CD4-positive, CD25-positive, alpha-beta regulatory T cell (primary cell): ENCODE results near the gene CNR1. TPM values are rescaled to one million over a fixed set of nuclear protein-coding genes. Genes with fewer than 3 reads are reported as not detected.
A peak's percentile ranks its signal among the peaks of the same experiment; 100 is the strongest.
"Not testable (repeated sequence)": the region's sequence is repeated elsewhere in the genome, so short reads cannot be mapped to it uniquely, and the experiment has no call there.

Experiments
- ATAC-seq, 2 donors: fragments of 150-1000 bp; cut with Tn5 transposase; one replicate each; pipeline ENCODE4 v1.10.0; 2021; ENCODE audit warnings: low read depth in 2 of 2, moderate number of reproducible peaks in 2 of 2, moderate library complexity in 1 of 2
- DNase-seq, 3 donors: peaks; one replicate each; pipeline versions ENCODE4 v3.0.0 to v3.0.0-alpha.2; 2012 to 2022; ENCODE audit warnings: mixed read lengths in 1 of 3
- H3K27ac ChIP-seq: one replicate; pipeline ENCODE4 v1.7.0; 2013; ENCODE audit warnings: mild to moderate bottlenecking, low read length; ENCODE audit not compliant: insufficient read depth, poor library complexity, severe bottlenecking
- H3K27me3 ChIP-seq: one replicate; pipeline ENCODE4 v1.7.0; 2013; ENCODE audit warnings: low read length; ENCODE audit not compliant: control insufficient read depth, insufficient read depth
- H3K36me3 ChIP-seq: one replicate; pipeline ENCODE4 v1.7.0; 2013; ENCODE audit warnings: mild to moderate bottlenecking, low read length, moderate library complexity; ENCODE audit not compliant: control insufficient read depth, insufficient read depth
- H3K4me1 ChIP-seq: 2 replicates; pipeline ENCODE4 v1.7.0; 2013; ENCODE audit warnings: mild to moderate bottlenecking, low read length; ENCODE audit not compliant: insufficient read depth, control insufficient read depth, poor library complexity, severe bottlenecking
- H3K4me3 ChIP-seq: one replicate; pipeline ENCODE4 v1.7.0; 2013; ENCODE audit warnings: low read depth, mild to moderate bottlenecking, low read length, moderate library complexity
- H3K9me3 ChIP-seq, 2 experiments: 1 replicate in 1 of 2; 2 replicates in 1 of 2; pipeline ENCODE4 v1.7.0; 2013; ENCODE audit warnings: low read length in 2 of 2, mild to moderate bottlenecking in 1 of 2, moderate library complexity in 1 of 2; ENCODE audit not compliant: control insufficient read depth in 2 of 2
- H3K27ac Mint-ChIP-seq, 3 donors: one replicate each; pipeline ENCODE4 v1.8.0; 2020 to 2022; ENCODE audit warnings: mild to moderate bottlenecking in 3 of 3, mixed read lengths in 3 of 3, moderate library complexity in 2 of 3
- H3K27me3 Mint-ChIP-seq: one replicate; pipeline ENCODE4 v1.8.0; 2022; ENCODE audit warnings: mild to moderate bottlenecking, mixed read lengths
- H3K36me3 Mint-ChIP-seq: one replicate; pipeline ENCODE4 v1.8.0; 2020; ENCODE audit warnings: mixed read lengths
- H3K4me1 Mint-ChIP-seq, 4 donors: one replicate each; pipeline ENCODE4 v1.8.0; 2020 to 2022; ENCODE audit warnings: mixed read lengths in 4 of 4, mild to moderate bottlenecking in 1 of 4
- H3K4me3 Mint-ChIP-seq, 4 donors: one replicate each; pipeline ENCODE4 v1.8.0; 2020 to 2022; ENCODE audit warnings: mild to moderate bottlenecking in 4 of 4, mixed read lengths in 4 of 4, moderate library complexity in 3 of 4
- H3K9me3 Mint-ChIP-seq, 7 donors: one replicate each; pipeline ENCODE4 v1.8.0; 2020 to 2022; ENCODE audit warnings: mixed read lengths in 7 of 7, mild to moderate bottlenecking in 3 of 7, moderate library complexity in 2 of 7
- polyA plus RNA-seq, 4 donors: library from polyadenylated mRNA; unstranded; fragments of 300-500 nt; fragmentation: Illumina TruSeq; gene quantifications; one replicate each; pipeline ENCODE4 v1.2.3, GENCODE V29; 2021
- total RNA-seq: library from RNA; stranded (reverse); gene quantifications from one replicate; pipeline ENCODE4 v1.2.3, GENCODE V29; 2022

The CNR1 gene
- not detected for total RNA-seq
- not detected for polyA plus RNA-seq

DNA sequence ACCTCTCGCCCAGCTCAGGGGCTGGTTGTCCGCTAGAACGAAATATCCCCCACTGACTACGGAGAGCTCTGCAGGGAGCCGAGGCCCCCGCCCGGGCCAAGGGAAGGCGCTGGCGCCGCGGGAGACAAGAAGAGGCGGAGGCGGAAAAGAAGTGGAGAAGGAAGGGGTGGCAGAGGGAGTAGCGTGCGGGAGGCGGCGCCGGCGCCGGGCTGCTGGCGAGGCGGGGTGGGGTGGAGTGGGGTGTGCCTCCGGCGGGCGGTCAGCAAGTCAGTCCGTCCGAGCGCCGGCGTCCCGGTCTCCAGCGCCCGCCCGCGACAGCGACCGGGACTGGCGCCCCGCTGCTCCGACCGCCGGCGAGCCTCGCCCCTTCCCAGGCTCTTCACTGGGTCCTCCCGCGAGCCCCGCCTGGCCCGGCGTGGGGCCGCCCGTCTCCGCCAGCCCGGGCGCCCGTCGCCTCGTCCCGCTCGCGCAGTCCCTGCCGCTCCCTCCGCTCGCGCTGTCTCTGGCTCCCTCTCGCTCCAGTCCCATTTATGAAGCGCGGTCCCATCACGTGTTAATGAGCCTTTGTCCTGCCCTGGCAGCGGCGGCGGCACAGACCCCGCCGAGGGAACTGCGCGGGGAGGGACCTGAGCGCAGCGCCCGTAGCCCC is at the start of gene CNR1:
Gene CNR1, minus strand, starts transcription at position 504 of the 649 bp plus-strand sequence. CDS start 21,073 bp downstream, outside the sequence.
- H3K4me3 ChIP-seq: no peak within 1 kb of the TSS
- peaks cover 54% of the 10 kb centered on the region for H3K27me3 ChIP-seq
- no peaks in the 10 kb centered on the region for H3K36me3 ChIP-seq
- Mint-ChIP-seq H3K36me3 (no peaks in the 10 kb centered on the region), H3K27me3 (peaks cover 74% of the 10 kb centered on the region), H3K4me1 (peaks cover 4 to 17% (median 10%) of the 10 kb centered on the region in 4 donors), H3K9me3 (peaks cover 0 to 6% (median 0%) of the 10 kb centered on the region in 7 donors), H3K4me3 (peak within 1 kb of the TSS in 3 of 4 donors; percentile 65 to 83 (median 70)), H3K27ac (no peak within 1 kb of the TSS)
- H3K9me3 ChIP-seq: no peaks in the 10 kb centered on the region
- H3K27ac ChIP-seq: no peak within 1 kb of the TSS
- DNase-seq: peak in 1 of 3 donors; percentile 1
- H3K4me1 ChIP-seq: peaks cover 10% of the 10 kb centered on the region
- peak; percentile 14 to 25 for ATAC-seq

DNA sequence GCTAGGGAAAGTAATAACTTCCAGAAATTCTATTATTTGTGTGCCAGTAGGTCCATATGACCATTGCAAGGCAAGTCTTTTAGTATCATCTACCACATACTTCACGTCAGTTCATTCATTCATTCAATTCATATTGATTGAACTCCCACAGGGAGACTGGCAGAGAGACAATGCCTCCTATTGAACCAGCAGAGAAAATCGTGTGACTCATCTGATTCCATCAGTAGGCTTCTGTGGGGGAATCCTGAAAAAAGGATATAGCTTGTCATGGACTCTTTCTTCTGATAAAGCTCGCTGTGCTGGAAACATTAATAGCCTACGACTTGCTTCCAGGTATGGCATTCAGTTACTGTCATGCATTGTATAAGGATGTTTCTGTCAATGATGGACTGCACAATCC is 45.3 kb upstream of the CNR1 start:
- Histone ChIP-seq H3K4me1 (no peaks in the 10 kb centered on the region), H3K27ac (no peak overlapping the region), H3K36me3 (no peaks in the 10 kb centered on the region), H3K9me3 (no peaks in the 10 kb centered on the region), H3K27me3 (peaks cover 2% of the 10 kb centered on the region), H3K4me3 (no peak overlapping the region)
- ATAC-seq (no peak), DNase-seq (no peak)
- H3K4me1 Mint-ChIP-seq: no peaks in the 10 kb centered on the region
- H3K36me3 Mint-ChIP-seq: no peaks in the 10 kb centered on the region
- no peak overlapping the region for H3K4me3 Mint-ChIP-seq
- no peaks in the 10 kb centered on the region for H3K27me3 Mint-ChIP-seq
- H3K27ac Mint-ChIP-seq: no peak overlapping the region
- peaks cover 0 to 3% (median 0%) of the 10 kb centered on the region in 7 donors for H3K9me3 Mint-ChIP-seq

DNA sequence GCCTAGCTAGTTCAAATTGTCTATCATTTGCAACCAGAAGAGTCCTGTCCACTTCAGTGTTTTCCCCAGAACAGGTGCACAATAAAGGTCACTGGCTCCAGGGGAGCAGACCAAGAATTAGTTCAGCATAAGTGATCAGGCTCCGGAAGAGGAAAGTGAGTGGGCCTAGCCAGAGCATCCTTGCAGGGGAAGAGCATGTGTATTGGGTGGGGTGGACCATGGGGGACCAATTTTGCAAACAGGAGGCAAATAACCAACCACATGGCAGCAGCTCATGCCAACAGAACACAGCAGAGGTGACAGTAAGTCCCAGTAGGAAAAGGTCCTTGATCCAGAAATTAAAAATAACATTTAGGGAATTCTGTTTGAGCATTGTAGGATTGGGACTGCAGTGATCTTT is 43.2 kb upstream of the CNR1 start:
- no peak overlapping the region for H3K27ac ChIP-seq

DNA sequence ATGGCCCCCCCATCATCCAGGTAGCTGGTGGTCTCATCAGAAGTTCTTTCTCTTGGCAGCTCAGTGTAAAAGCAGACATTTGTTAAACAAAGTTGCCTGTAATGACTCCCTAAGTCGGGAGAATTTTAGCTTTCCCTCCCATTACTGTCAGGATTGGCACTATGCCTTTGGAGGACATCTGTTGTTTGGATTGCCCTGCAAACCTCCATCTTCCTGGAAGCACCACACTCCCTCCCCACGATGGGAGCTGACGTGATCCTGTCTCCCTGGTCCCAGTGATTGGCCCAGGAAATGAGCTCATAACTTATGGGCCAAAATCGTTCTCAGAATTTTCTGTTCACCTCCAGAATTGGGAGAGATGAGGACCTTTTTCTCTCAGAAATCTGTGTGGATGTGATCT is 42.6 kb upstream of the CNR1 start:
- DNase-seq (no peak), ATAC-seq (no peak)
- no peaks in the 10 kb centered on the region for H3K4me1 ChIP-seq
- H3K27me3 Mint-ChIP-seq: no peaks in the 10 kb centered on the region
- no peaks in the 10 kb centered on the region for H3K4me1 Mint-ChIP-seq
- no peak overlapping the region for H3K27ac Mint-ChIP-seq
- H3K4me3 Mint-ChIP-seq: no peak overlapping the region
- H3K36me3 ChIP-seq: no peaks in the 10 kb centered on the region
- no peaks in the 10 kb centered on the region for H3K9me3 ChIP-seq
- H3K27me3 ChIP-seq: peaks cover 2% of the 10 kb centered on the region
- peaks cover 0 to 13% (median 4%) of the 10 kb centered on the region in 7 donors for H3K9me3 Mint-ChIP-seq
- no peak overlapping the region for H3K27ac ChIP-seq
- no peak overlapping the region for H3K4me3 ChIP-seq
- no peaks in the 10 kb centered on the region for H3K36me3 Mint-ChIP-seq

More for the DNA sequence above, 43.2 kb upstream of the CNR1 start:
- no peak overlapping the region for H3K4me3 ChIP-seq
- ATAC-seq (no peak), DNase-seq (no peak)
- H3K27me3 ChIP-seq: peaks cover 2% of the 10 kb centered on the region
- H3K4me3 Mint-ChIP-seq: no peak overlapping the region
- no peaks in the 10 kb centered on the region for H3K9me3 ChIP-seq
- no peaks in the 10 kb centered on the region for H3K36me3 ChIP-seq
- no peaks in the 10 kb centered on the region for H3K36me3 Mint-ChIP-seq
- H3K9me3 Mint-ChIP-seq: peaks cover 0 to 11% (median 4%) of the 10 kb centered on the region in 7 donors
- H3K4me1 ChIP-seq: no peaks in the 10 kb centered on the region
- H3K4me1 Mint-ChIP-seq: no peaks in the 10 kb centered on the region
- H3K27ac Mint-ChIP-seq: no peak overlapping the region
- no peaks in the 10 kb centered on the region for H3K27me3 Mint-ChIP-seq

DNA sequence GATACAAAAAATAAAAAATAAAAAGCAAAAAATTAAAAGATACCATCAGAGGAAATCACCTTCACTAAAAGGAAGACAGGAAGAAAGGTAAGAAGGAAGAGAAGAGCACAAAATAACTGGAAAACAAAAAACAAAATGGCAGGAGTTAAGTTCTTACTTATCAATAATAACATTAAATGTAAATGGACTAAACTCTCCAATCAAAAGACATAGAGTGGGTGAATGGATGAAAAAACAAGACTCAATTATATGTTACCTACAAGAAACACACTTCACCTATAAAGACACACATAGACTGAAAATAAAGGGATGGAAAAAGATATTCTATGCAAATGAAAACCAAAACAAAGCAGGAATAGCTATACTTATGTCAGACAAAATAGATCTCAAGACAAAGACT is 35.6 kb upstream of the CNR1 start:
- H3K27ac Mint-ChIP-seq, H3K36me3 ChIP-seq, DNase-seq, H3K4me1 ChIP-seq, H3K4me3 ChIP-seq, ATAC-seq, H3K4me3 Mint-ChIP-seq, H3K4me1 Mint-ChIP-seq, H3K36me3 Mint-ChIP-seq, H3K9me3 ChIP-seq, H3K27me3 Mint-ChIP-seq, H3K27me3 ChIP-seq, H3K27ac ChIP-seq: not testable (repeated sequence)
- H3K9me3 Mint-ChIP-seq: peaks cover 3 to 21% (median 7%) of the 10 kb centered on the region in 7 donors

DNA sequence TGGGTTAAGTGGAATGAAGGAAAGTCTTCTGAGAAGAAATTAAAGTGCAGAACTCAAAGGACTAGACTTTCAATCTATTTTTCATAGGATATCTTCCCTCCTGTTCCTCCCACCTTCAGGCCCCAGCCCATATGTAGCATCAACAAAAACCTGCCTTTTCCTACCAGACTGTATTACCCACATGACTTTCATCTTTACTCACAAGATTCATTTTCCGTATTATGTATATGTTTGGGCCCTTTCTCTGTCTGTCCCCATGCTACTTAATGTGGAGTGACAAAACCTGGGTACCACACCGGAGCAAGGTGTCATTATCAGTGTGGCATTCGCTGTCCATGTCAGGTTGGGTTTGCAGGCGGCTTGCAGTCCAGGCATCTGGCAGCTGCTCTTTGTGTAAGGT is 18.8 kb upstream of the CNR1 start:
- H3K27me3 ChIP-seq: peaks cover 2% of the 10 kb centered on the region

DNA sequence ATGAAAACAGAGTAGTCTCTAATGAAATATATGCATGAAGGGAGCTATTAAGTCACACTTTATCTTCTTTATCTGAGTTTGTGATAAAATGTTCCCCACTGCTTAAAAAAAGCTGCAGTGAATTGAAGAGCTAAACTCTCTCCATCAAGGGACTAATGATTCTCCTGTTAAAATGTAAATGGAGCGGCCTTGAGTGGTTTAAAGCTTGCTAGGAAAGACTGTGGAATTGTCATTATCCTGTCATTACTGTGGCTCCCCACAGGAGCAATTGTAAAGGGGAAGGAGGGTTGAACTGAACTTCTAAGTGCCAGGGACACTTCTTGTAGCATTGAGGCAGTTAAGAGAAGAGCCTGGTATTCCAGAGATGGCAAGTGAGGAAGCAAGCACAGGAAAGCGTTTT is 17.3 kb upstream of the CNR1 start:
- DNase-seq (no peak), ATAC-seq (no peak)
- Mint-ChIP-seq H3K9me3 (peaks cover 0 to 4% (median 1%) of the 10 kb centered on the region in 7 donors), H3K4me3 (no peak overlapping the region), H3K4me1 (no peaks in the 10 kb centered on the region), H3K36me3 (no peaks in the 10 kb centered on the region), H3K27me3 (peaks cover 13% of the 10 kb centered on the region), H3K27ac (no peak overlapping the region)
- Histone ChIP-seq H3K27ac (no peak overlapping the region), H3K4me3 (no peak overlapping the region), H3K4me1 (no peaks in the 10 kb centered on the region), H3K9me3 (no peaks in the 10 kb centered on the region), H3K27me3 (peaks cover 2% of the 10 kb centered on the region), H3K36me3 (no peaks in the 10 kb centered on the region)

More for the DNA sequence above, 18.8 kb upstream of the CNR1 start:
- Mint-ChIP-seq H3K4me1 (no peaks in the 10 kb centered on the region), H3K36me3 (no peaks in the 10 kb centered on the region), H3K4me3 (no peak overlapping the region), H3K9me3 (peaks cover 0 to 5% (median 2%) of the 10 kb centered on the region in 7 donors), H3K27ac (peak overlapping the region in 1 of 3 donors; percentile 11), H3K27me3 (peaks cover 13% of the 10 kb centered on the region)
- Histone ChIP-seq H3K9me3 (no peaks in the 10 kb centered on the region), H3K36me3 (no peaks in the 10 kb centered on the region), H3K4me1 (no peaks in the 10 kb centered on the region), H3K4me3 (no peak overlapping the region), H3K27ac (no peak overlapping the region)
- no peak for ATAC-seq
- DNase-seq: no peak

DNA sequence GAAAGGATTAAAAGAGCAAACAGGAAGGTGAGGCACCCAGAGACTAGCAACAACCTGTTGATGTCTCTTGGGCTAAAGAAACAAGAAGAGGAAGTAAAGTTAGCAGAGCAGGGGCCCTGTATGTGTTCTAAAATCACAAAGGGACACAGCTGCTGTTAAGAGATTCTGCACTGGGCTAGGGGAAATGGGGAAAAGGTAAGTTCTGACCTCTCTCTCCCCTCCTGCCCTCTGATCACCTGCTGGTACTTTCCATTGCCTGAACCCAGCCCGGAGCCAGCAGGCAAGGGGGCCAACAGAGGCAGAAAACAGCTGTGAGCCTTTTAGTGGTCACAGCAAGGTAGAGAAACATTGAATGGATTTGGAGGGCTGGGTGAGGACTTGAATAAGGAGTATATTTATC is 13.5 kb upstream of the CNR1 start:
- H3K4me3 Mint-ChIP-seq: no peak overlapping the region
- no peak for ATAC-seq
- Histone ChIP-seq H3K27ac (no peak overlapping the region), H3K27me3 (peaks cover 8% of the 10 kb centered on the region), H3K4me1 (no peaks in the 10 kb centered on the region), H3K4me3 (no peak overlapping the region), H3K9me3 (no peaks in the 10 kb centered on the region), H3K36me3 (no peaks in the 10 kb centered on the region)
- no peaks in the 10 kb centered on the region for H3K4me1 Mint-ChIP-seq
- peaks cover 14% of the 10 kb centered on the region for H3K27me3 Mint-ChIP-seq
- DNase-seq: no peak
- no peaks in the 10 kb centered on the region for H3K36me3 Mint-ChIP-seq
- peaks cover 0 to 8% (median 1%) of the 10 kb centered on the region in 7 donors for H3K9me3 Mint-ChIP-seq
- no peak overlapping the region for H3K27ac Mint-ChIP-seq
